Hepatocyte (in vitro differentiated cells): Measurements from ENCODE around the gene ADGRG7.

Experiments
- CTCF ChIP-seq: fragments of 200-600 bp; sonication (generic); IDR thresholded peaks from 2 replicates; pipeline ENCODE4 v1.5.1; 2016; ENCODE audit warnings: antibody characterized with exemption, mild to moderate bottlenecking; ENCODE audit not compliant: poor library complexity
- EZH2 ChIP-seq: fragments of 200-600 bp; sonication (generic); IDR thresholded peaks from 2 replicates; pipeline ENCODE4 v1.6.1; 2016; ENCODE audit warnings: antibody characterized with exemption, mild to moderate bottlenecking, borderline replicate concordance
- EZH2phosphoT487 ChIP-seq: fragments of 200-600 bp; sonication (generic); IDR thresholded peaks from one replicate; pipeline ENCODE4 v1.6.1; 2018; ENCODE audit warnings: antibody characterized with exemption, mild to moderate bottlenecking, low read depth, moderate library complexity; ENCODE audit not compliant: unreplicated experiment, severe bottlenecking

DNA sequence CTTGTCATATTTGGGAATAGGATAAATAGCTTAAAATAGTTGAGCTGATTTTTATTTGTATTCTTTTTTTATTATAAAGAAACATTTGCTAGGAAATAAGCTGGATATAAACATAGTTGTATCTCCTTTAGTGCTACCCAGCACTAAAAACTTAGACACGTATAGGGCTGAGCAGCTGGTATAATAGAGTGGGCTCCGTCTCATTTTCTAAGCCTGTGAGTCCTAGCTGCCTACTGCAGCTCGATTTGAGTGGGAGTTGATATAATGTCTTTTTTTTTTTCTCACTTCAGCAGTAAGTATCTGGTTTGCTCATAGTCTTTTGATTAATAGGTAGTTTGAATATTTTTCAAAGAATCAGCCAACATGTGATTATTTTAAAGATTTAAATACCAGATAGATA is 134.1 kb downstream of the ADGRG7 start:
- TF ChIP-seq CTCF (no peak), EZH2phosphoT487 (no peak), EZH2 (no peak)
